H1 (cell line): ENCODE measurements around the gene FCHO1. TPM values are rescaled to one million over a fixed set of nuclear protein-coding genes. Genes with fewer than 3 reads are reported as not detected.
A peak's percentile ranks its signal among the peaks of the same experiment; 100 is the strongest.

Experiments
- CTCF ChIA-PET: fragments of 300-600 bp; sonication (Branson Sonifier 250); formaldehyde crosslinking; loops from one replicate; lab custom pipeline; 2021; ENCODE audit not compliant: partially characterized antibody; lab: Charles Lee
- POLR2A ChIA-PET: fragments of 300-600 bp; sonication (Branson Sonifier 250); formaldehyde crosslinking; loops from one replicate; lab custom pipeline; 2021; ENCODE audit warnings: inconsistent platforms; ENCODE audit not compliant: partially characterized antibody; lab: Charles Lee
- DNase-seq, 2 experiments: peaks; one replicate each; pipeline versions ENCODE4 v3.0.0 to v3.0.0-alpha.2; 2010 to 2022; ENCODE audit warnings: low spot score in 2 of 2, low read depth in 1 of 2, mixed read lengths in 1 of 2
- FAIRE-seq: peaks from 2 replicates; lab custom pipeline; 2011; peaks lifted over from hg19 to GRCh38; lab: Jason Lieb, UNC
- H2AFZ ChIP-seq: 2 replicates; pipeline ENCODE4 v1.8.1; 2012; ENCODE audit warnings: low read length, inconsistent platforms
- H2AK5ac ChIP-seq: 2 replicates; pipeline ENCODE4 v1.6.1; 2013; ENCODE audit warnings: low read depth, low read length
- H2BK120ac ChIP-seq: replicated peaks from 2 replicates; pipeline ENCODE3; 2013; ENCODE audit warnings: low read depth, low read length, inconsistent platforms
- H2BK12ac ChIP-seq: 2 replicates; pipeline ENCODE4 v1.6.1; 2013; ENCODE audit warnings: low read depth, low read length
- H2BK15ac ChIP-seq: 2 replicates; pipeline ENCODE4 v1.6.1; 2013; ENCODE audit warnings: low read length
- H2BK20ac ChIP-seq: 2 replicates; pipeline ENCODE4 v1.6.1; 2013; ENCODE audit warnings: low read length
- H2BK5ac ChIP-seq: 2 replicates; pipeline ENCODE4 v1.6.1; 2013; ENCODE audit warnings: low read depth, low read length
- H3K14ac ChIP-seq: 2 replicates; pipeline ENCODE4 v1.6.1; 2013; ENCODE audit warnings: inconsistent platforms; ENCODE audit not compliant: insufficient read length
- H3K18ac ChIP-seq: 2 replicates; pipeline ENCODE4 v1.6.1; 2013; ENCODE audit warnings: low read length; ENCODE audit errors: extremely low read depth
- H3K23ac ChIP-seq: 2 replicates; pipeline ENCODE4 v1.6.1; 2013; ENCODE audit warnings: inconsistent platforms; ENCODE audit not compliant: insufficient read length
- H3K23me2 ChIP-seq: 2 replicates; pipeline ENCODE4 v1.6.1; 2013; ENCODE audit warnings: low read depth, low read length
- H3K27ac ChIP-seq: 2 replicates; pipeline ENCODE4 v1.6.1; 2011; ENCODE audit warnings: low read depth, low read length, inconsistent platforms
- H3K27me3 ChIP-seq, 4 experiments: replicated peaks in 1 of 4; 1 replicate in 1 of 4; 2 replicates in 3 of 4; pipeline versions ENCODE4 v1.6.1 to v1.8.1; 2011 to 2013; ENCODE audit warnings: low read length in 3 of 4, mild to moderate bottlenecking in 3 of 4, inconsistent platforms in 2 of 4, mixed read lengths in 2 of 4, moderate library complexity in 1 of 4; ENCODE audit not compliant: control insufficient read depth in 3 of 4, insufficient read depth in 3 of 4; ENCODE audit errors: extremely low read depth in 1 of 4
- H3K36me3 ChIP-seq, 4 experiments: 2 replicates each; pipeline versions ENCODE4 v1.6.1 to v1.8.1; 2011 to 2013; ENCODE audit warnings: mild to moderate bottlenecking in 4 of 4, low read length in 3 of 4, moderate library complexity in 2 of 4, control low read depth in 1 of 4, inconsistent platforms in 1 of 4; ENCODE audit not compliant: insufficient read depth in 4 of 4, control insufficient read depth in 2 of 4
- H3K4ac ChIP-seq: replicated peaks from 2 replicates; pipeline ENCODE3; 2013; ENCODE audit warnings: low read length, low read depth, mixed read lengths, inconsistent platforms; ENCODE audit not compliant: insufficient read length
- H3K4me1 ChIP-seq, 4 experiments: replicated peaks in 1 of 4; 1 replicate in 1 of 4; 2 replicates in 3 of 4; pipeline versions ENCODE4 v1.6.1 to v1.8.1; 2011 to 2013; ENCODE audit warnings: low read length in 3 of 4, inconsistent platforms in 2 of 4, mixed read lengths in 1 of 4; ENCODE audit not compliant: insufficient read depth in 4 of 4, control insufficient read depth in 3 of 4
- H3K4me2 ChIP-seq, 2 experiments: 2 replicates each; pipeline versions ENCODE4 v1.6.1 to v1.8.1; 2011 to 2013; ENCODE audit warnings: low read depth in 2 of 2, low read length in 2 of 2, control low read depth in 1 of 2, inconsistent platforms in 1 of 2, mild to moderate bottlenecking in 1 of 2; ENCODE audit not compliant: insufficient read depth in 1 of 2
- H3K4me3 ChIP-seq, 4 experiments: fragments of 200-600, 300-600 bp in 1 of 4; sonication (generic), shearing (Covaris generic), sonication (Bioruptor Twin) in 1 of 4; 2 replicates each; pipeline versions ENCODE4 v1.5.1 to v1.8.1; 2011 to 2016; ENCODE audit warnings: low read length in 4 of 4, low read depth in 3 of 4, control low read depth in 2 of 4, inconsistent platforms in 2 of 4, mild to moderate bottlenecking in 2 of 4, mixed read lengths in 1 of 4, moderate library complexity in 1 of 4; ENCODE audit not compliant: insufficient read depth in 2 of 4; ENCODE audit errors: extremely low read depth in 1 of 4
- H3K56ac ChIP-seq: replicated peaks from 2 replicates; pipeline ENCODE3; 2013; ENCODE audit warnings: low read depth, mild to moderate bottlenecking, mixed read lengths, low read length, inconsistent platforms; ENCODE audit not compliant: insufficient read length
- H3K79me1 ChIP-seq: 2 replicates; pipeline ENCODE4 v1.6.1; 2013; ENCODE audit warnings: low read depth, low read length, control low read depth
- H3K79me2 ChIP-seq, 2 experiments: 2 replicates each; pipeline versions ENCODE4 v1.6.1 to v1.8.1; 2012 to 2013; ENCODE audit warnings: low read length in 2 of 2, mild to moderate bottlenecking in 2 of 2, inconsistent platforms in 1 of 2; ENCODE audit not compliant: insufficient read depth in 2 of 2, control insufficient read depth in 1 of 2
- H3K9ac ChIP-seq, 4 experiments: replicated peaks in 1 of 4; 1 replicate in 1 of 4; 2 replicates in 3 of 4; pipeline versions ENCODE4 v1.6.1 to v1.8.1; 2011 to 2013; ENCODE audit warnings: low read depth in 3 of 4, low read length in 3 of 4, control low read depth in 2 of 4, mild to moderate bottlenecking in 2 of 4, moderate library complexity in 2 of 4, inconsistent platforms in 1 of 4; ENCODE audit errors: extremely low read depth in 1 of 4
- H3K9me3 ChIP-seq, 2 experiments: 2 replicates each; pipeline versions ENCODE4 v1.6.1 to v1.8.1; 2012 to 2013; ENCODE audit warnings: mild to moderate bottlenecking in 2 of 2, moderate library complexity in 2 of 2, control low read depth in 1 of 2, inconsistent platforms in 1 of 2, low read depth in 1 of 2, low read length in 1 of 2, mixed read lengths in 1 of 2; ENCODE audit not compliant: insufficient read depth in 2 of 2
- H4K20me1 ChIP-seq, 2 experiments: replicated peaks in 1 of 2; 2 replicates each; pipeline versions ENCODE3 to v1.8.1; 2011 to 2013; ENCODE audit warnings: inconsistent platforms in 2 of 2, low read length in 2 of 2, mild to moderate bottlenecking in 1 of 2; ENCODE audit not compliant: insufficient read depth in 2 of 2, control insufficient read depth in 1 of 2
- H4K5ac ChIP-seq: 2 replicates; pipeline ENCODE4 v1.6.1; 2013; ENCODE audit warnings: low read length, low read depth, mixed read lengths, inconsistent platforms; ENCODE audit not compliant: insufficient read length
- H4K8ac ChIP-seq: 2 replicates; pipeline ENCODE4 v1.8.0; 2013; ENCODE audit warnings: mild to moderate bottlenecking, moderate library complexity, low read length, inconsistent platforms; ENCODE audit not compliant: insufficient read depth; ENCODE audit errors: extremely low read depth
- H4K91ac ChIP-seq: replicated peaks from 2 replicates; pipeline ENCODE3; 2013; ENCODE audit warnings: low read length, mixed read lengths, inconsistent platforms; ENCODE audit not compliant: insufficient read length
- ASH2L ChIP-seq: fragments of 200-600, 300-600 bp; sonication (generic); IDR thresholded peaks from one replicate; pipeline ENCODE4 v1.7.1; 2017; ENCODE audit warnings: low read length
- CTBP2 ChIP-seq: IDR thresholded peaks from 2 replicates; pipeline ENCODE4 v1.7.0; 2011; ENCODE audit warnings: borderline replicate concordance, mild to moderate bottlenecking, moderate library complexity, mixed read lengths, low read length; ENCODE audit not compliant: insufficient read depth, insufficient read length
- FOSL1 ChIP-seq: IDR thresholded peaks from 2 replicates; pipeline ENCODE4 v1.6.1; 2011; ENCODE audit warnings: mild to moderate bottlenecking, low read depth, low read length, moderate library complexity; ENCODE audit not compliant: insufficient read depth
- HDAC6 ChIP-seq: IDR thresholded peaks from one replicate; pipeline ENCODE4 v1.7.1; 2012; ENCODE audit warnings: low read depth, mild to moderate bottlenecking, inconsistent platforms, low read length, moderate library complexity
- KDM4A ChIP-seq: IDR thresholded peaks from one replicate; pipeline ENCODE4 v1.7.1; 2012; ENCODE audit warnings: low read depth, mild to moderate bottlenecking, moderate library complexity, low read length, inconsistent platforms; ENCODE audit not compliant: severe bottlenecking
- NANOG ChIP-seq: IDR thresholded peaks from 2 replicates; pipeline ENCODE4 v1.6.1; 2011; ENCODE audit warnings: low read length, low read depth, mild to moderate bottlenecking, inconsistent platforms; ENCODE audit not compliant: insufficient read depth, poor library complexity, severe bottlenecking
- RBBP5 ChIP-seq: IDR thresholded peaks from 2 replicates; pipeline ENCODE4 v1.7.1; 2012; ENCODE audit warnings: low read depth, mild to moderate bottlenecking, inconsistent platforms, low read length, moderate library complexity, borderline replicate concordance
- RFX5 ChIP-seq: IDR thresholded peaks from 2 replicates; pipeline ENCODE4 v1.6.1; 2011; ENCODE audit warnings: low read depth, low read length, improper control_type of control experiment, borderline replicate concordance
- SUZ12 ChIP-seq: fragments of 200-600 bp; sonication (generic); IDR thresholded peaks from 2 replicates; pipeline ENCODE4 v1.6.1; 2012; ENCODE audit warnings: mild to moderate bottlenecking, inconsistent platforms, low read length, moderate library complexity, mixed read lengths
- TCF12 ChIP-seq: IDR thresholded peaks from 2 replicates; pipeline ENCODE4 v1.6.1; 2011; ENCODE audit warnings: low read depth, mild to moderate bottlenecking, low read length
- TEAD4 ChIP-seq: IDR thresholded peaks from 2 replicates; pipeline ENCODE4 v1.6.1; 2012; ENCODE audit warnings: low read depth, low read length, inconsistent platforms, mixed read lengths
- WGBS, 2 experiments: shearing (Covaris generic) in 1 of 2; methylation state at CpG; one replicate each; pipeline versions ENCODE4 v1.1.6 to v1.1.7; 2013 to 2015; ENCODE audit warnings: low lambda C conversion rate in 2 of 2, mixed read lengths in 2 of 2, inconsistent platforms in 1 of 2, low coverage in 1 of 2, missing lambda C conversion rate in 1 of 2; ENCODE audit not compliant: insufficient replicate concordance in 2 of 2, insufficient coverage in 1 of 2, insufficient read length in 1 of 2; ENCODE audit errors: extremely low coverage in 1 of 2, missing lambda C conversion rate in 1 of 2; 5-methylcytosine and 5-hydroxymethylcytosine counted together
- polyA plus RNA-seq, 7 experiments: library from polyadenylated mRNA; depleted of rRNA in 3 of 7; stranded (reverse) in 5 of 7; unstranded in 2 of 7; fragments of >200 nt in 5 of 7; fragments of 200-250 nt in 2 of 7; gene quantifications; 1 replicate in 5 of 7; 2 replicates in 1 of 7; 4 replicates in 1 of 7; pipeline versions ENCODE4 v1.2.1 to v1.2.3, GENCODE V29; 2011 to 2013; ENCODE audit warnings: missing spikeins in 2 of 7, mixed read lengths in 2 of 7
- total RNA-seq: library from RNA; stranded (reverse); fragmentation: NEBNext Ultra II Directional; extraction: Animal tissue kit (Norgen Biotek cat#: 25700); gene quantifications from 2 replicates; pipeline ENCODE4 v1.2.1, GENCODE V29; 2021

FCHO1 gene
- total and polyA plus RNA-seq, 2 of the 8 experiments (the other 6 are each of a cell fraction or from before 2014, with no cell fraction given), result 13.0 to 25.9 TPM

- POLR2A ChIA-PET, result interaction anchor here (3.7 kb wide), 1 partner anchor 62 kb away, joined by 12 read pairs; the partner anchor contains the start of gene RPL18A
- H2BK120ac ChIP-seq, result no peak overlapping the region
- no peak overlapping the region for H3K14ac ChIP-seq
- no peak overlapping the region for H3K27ac ChIP-seq
- no peak overlapping the region for H3K23ac ChIP-seq
- no peak overlapping the region for H3K4ac ChIP-seq
- no peak overlapping the region for H2AK5ac ChIP-seq
- no peak overlapping the region for H3K4me2 ChIP-seq
- no peaks in the 10 kb centered on the region for H3K36me3 ChIP-seq
- no peak for DNase-seq
- no peak overlapping the region for H2AFZ ChIP-seq
- H3K27me3 ChIP-seq, result peaks cover 0 to 9% (median 7%) of the 10 kb centered on the region in 4 experiments; a peak in 6 of 7 replicates
- WGBS, 2 experiments, result 84% methylated on average over 11 of the region's 11 CpGs; no CpG with 5 or more reads in 1 of the 2 experiments
- H3K9me3 ChIP-seq, result no peaks in the 10 kb centered on the region
- no peaks in the 10 kb centered on the region for H4K20me1 ChIP-seq
- CTCF ChIA-PET, result interaction anchor here (0.8 to 1.1 kb wide), 2 partner anchors 17 to 134 kb away, joined by 3 read pairs; no protein-coding TSS in a partner anchor
- peaks cover 12% of the 10 kb centered on the region; the same call in 1 of the 2 replicates for H3K23me2 ChIP-seq
- no peak overlapping the region for H4K5ac ChIP-seq
- FAIRE-seq, result no peak
- no peak overlapping the region for H2BK12ac ChIP-seq
- H3K79me2 ChIP-seq, result no peaks in the 10 kb centered on the region
- H3K9ac ChIP-seq, result no peak overlapping the region
- no peak overlapping the region for H3K56ac ChIP-seq
- H2BK5ac ChIP-seq, result no peak overlapping the region
- peaks cover 0 to 6% (median 4%) of the 10 kb centered on the region in 4 experiments; a peak in 5 of 7 replicates for H3K4me1 ChIP-seq
- no peak overlapping the region for H2BK15ac ChIP-seq
- no peak overlapping the region for H2BK20ac ChIP-seq
- no peak overlapping the region for H3K18ac ChIP-seq
- no peak overlapping the region for H4K91ac ChIP-seq
- H4K8ac ChIP-seq, result peak overlapping the region; percentile 57; the same call in 1 of the 2 replicates
- no peaks in the 10 kb centered on the region for H3K79me1 ChIP-seq
- H3K4me3 ChIP-seq, result no peak overlapping the region
- TF ChIP-seq RBBP5, result no peak
- no peak for TF ChIP-seq TEAD4
- no peak for TF ChIP-seq KDM4A
- no peak for TF ChIP-seq NANOG
- TF ChIP-seq SUZ12, result no peak
- TF ChIP-seq HDAC6, result no peak
- no peak for TF ChIP-seq FOSL1
- no peak for TF ChIP-seq CTBP2
- no peak for TF ChIP-seq TCF12
- TF ChIP-seq ASH2L, result no peak
- no peak for TF ChIP-seq RFX5
Measured at GRCh38 chr19:17797424-17798201, 46.3 kb downstream of the FCHO1 start.
